ENCODE results near the gene KIF25.

The KIF25 gene

GRCh38 chr6:168082860-168083513 lies 85.5 kb downstream of the KIF25 start:
- no peak overlapping the region for H3K4me3 ChIP-seq (ENCODE audit: low read length)
- H3K79me2 ChIP-seq (ENCODE audit: control insufficient read depth, insufficient read depth, low read length): no peaks in the 10 kb centered on the region
- H2AK5ac ChIP-seq (ENCODE audit: low read length): no peak overlapping the region
- no peaks in the 10 kb centered on the region for H3K36me3 ChIP-seq (ENCODE audit: control insufficient read depth, insufficient read depth, low read length)
- no peak overlapping the region for H3K9ac ChIP-seq (ENCODE audit: low read length)
- no peak overlapping the region for H2BK5ac ChIP-seq (ENCODE audit: low read length)
- H3K27ac ChIP-seq (ENCODE audit: low read depth, low read length): no peak overlapping the region
- no peaks in the 10 kb centered on the region for H3K79me1 ChIP-seq (ENCODE audit: low read length)
- H3K27me3 ChIP-seq (ENCODE audit: insufficient read depth, low read length, poor library complexity): no peaks in the 10 kb centered on the region
- no CpG with 5 or more reads among the region's 17 CpGs for WGBS (ENCODE audit: extremely low coverage, insufficient coverage, low lambda C conversion rate)
- no peak overlapping the region for H3K56ac ChIP-seq (ENCODE audit: low read length)
- H3K23ac ChIP-seq (ENCODE audit: low read length): no peak overlapping the region
- H3K4me1 ChIP-seq (ENCODE audit: control insufficient read depth, low read depth, low read length): no peaks in the 10 kb centered on the region
- H4K5ac ChIP-seq (ENCODE audit: low read length): no peak overlapping the region
- no peak overlapping the region for H2BK15ac ChIP-seq (replicated peaks; ENCODE audit: low read depth)
- no peak overlapping the region for H3K4me2 ChIP-seq (ENCODE audit: low read length)
- H3K4ac ChIP-seq (ENCODE audit: low read depth, low read length): no peak overlapping the region
- no peak for DNase-seq
- no peak overlapping the region for H4K8ac ChIP-seq (ENCODE audit: low read depth, low read length)
- no peak overlapping the region for H2BK120ac ChIP-seq (ENCODE audit: low read depth, low read length)
- H3K18ac ChIP-seq (ENCODE audit: low read length): no peak overlapping the region

- H2BK15ac ChIP-seq (replicated peaks; ENCODE audit: low read depth): no peak overlapping the region
- H3K79me2 ChIP-seq (ENCODE audit: control insufficient read depth, insufficient read depth, low read length): no peaks in the 10 kb centered on the region
- no peak overlapping the region for H3K9ac ChIP-seq (ENCODE audit: low read length)
- no peak overlapping the region for H3K27ac ChIP-seq (ENCODE audit: low read depth, low read length)
- H4K8ac ChIP-seq (ENCODE audit: low read depth, low read length): no peak overlapping the region
- no peak overlapping the region for H4K5ac ChIP-seq (ENCODE audit: low read length)
- no peaks in the 10 kb centered on the region for H3K4me1 ChIP-seq (ENCODE audit: control insufficient read depth, low read depth, low read length)
- no CpG with 5 or more reads among the region's 5 CpGs for WGBS (ENCODE audit: extremely low coverage, insufficient coverage, low lambda C conversion rate)
- no peak overlapping the region for H3K4me2 ChIP-seq (ENCODE audit: low read length)
- H3K4ac ChIP-seq (ENCODE audit: low read depth, low read length): no peak overlapping the region
- no peak overlapping the region for H3K23ac ChIP-seq (ENCODE audit: low read length)
- no peak overlapping the region for H3K4me3 ChIP-seq (ENCODE audit: low read length)
- H3K56ac ChIP-seq (ENCODE audit: low read length): no peak overlapping the region
- no peak overlapping the region for H2BK5ac ChIP-seq (ENCODE audit: low read length)
- H3K18ac ChIP-seq (ENCODE audit: low read length): no peak overlapping the region
- DNase-seq: no peak
- H3K27me3 ChIP-seq (ENCODE audit: insufficient read depth, low read length, poor library complexity): no peaks in the 10 kb centered on the region
- H3K36me3 ChIP-seq (ENCODE audit: control insufficient read depth, insufficient read depth, low read length): no peaks in the 10 kb centered on the region
- H3K79me1 ChIP-seq (ENCODE audit: low read length): no peaks in the 10 kb centered on the region
- H2AK5ac ChIP-seq (ENCODE audit: low read length): no peak overlapping the region
- no peak overlapping the region for H2BK120ac ChIP-seq (ENCODE audit: low read depth, low read length)
Measured at GRCh38 chr6:168083514-168083885, 86.0 kb downstream of the KIF25 start.

- WGBS (ENCODE audit: extremely low coverage, insufficient coverage, low lambda C conversion rate): no CpG with 5 or more reads among the region's 19 CpGs
Measured at GRCh38 chr6:168084465-168085160, 87.1 kb downstream of the KIF25 start.

GRCh38 chr6:168086066-168086465 lies 88.6 kb downstream of the KIF25 start:
- Histone ChIP-seq H4K5ac (ENCODE audit: low read length) (no peak overlapping the region), H3K18ac (ENCODE audit: low read length) (no peak overlapping the region), H3K79me1 (ENCODE audit: low read length) (no peaks in the 10 kb centered on the region), H3K79me2 (ENCODE audit: control insufficient read depth, insufficient read depth, low read length) (no peaks in the 10 kb centered on the region), H3K27ac (ENCODE audit: low read depth, low read length) (no peak overlapping the region), H3K4ac (ENCODE audit: low read depth, low read length) (no peak overlapping the region), H3K23ac (ENCODE audit: low read length) (no peak overlapping the region), H2BK5ac (ENCODE audit: low read length) (no peak overlapping the region), H3K36me3 (ENCODE audit: control insufficient read depth, insufficient read depth, low read length) (no peaks in the 10 kb centered on the region), H2BK15ac (replicated peaks; ENCODE audit: low read depth) (no peak overlapping the region), H4K8ac (ENCODE audit: low read depth, low read length) (no peak overlapping the region), H3K4me1 (ENCODE audit: control insufficient read depth, low read depth, low read length) (no peaks in the 10 kb centered on the region), H2BK120ac (ENCODE audit: low read depth, low read length) (no peak overlapping the region), H3K27me3 (ENCODE audit: insufficient read depth, low read length, poor library complexity) (no peaks in the 10 kb centered on the region), H3K56ac (ENCODE audit: low read length) (no peak overlapping the region), H3K4me3 (ENCODE audit: low read length) (no peak overlapping the region), H3K9ac (ENCODE audit: low read length) (no peak overlapping the region), H2AK5ac (ENCODE audit: low read length) (no peak overlapping the region), H3K4me2 (ENCODE audit: low read length) (no peak overlapping the region)
- no peak for DNase-seq
- no CpG with 5 or more reads among the region's 10 CpGs for WGBS (ENCODE audit: extremely low coverage, insufficient coverage, low lambda C conversion rate)

More at GRCh38 chr6:168084465-168085160, 87.1 kb downstream of the KIF25 start:
- Histone ChIP-seq H3K27me3 (ENCODE audit: insufficient read depth, low read length, poor library complexity) (no peaks in the 10 kb centered on the region), H3K23ac (ENCODE audit: low read length) (no peak overlapping the region), H2BK5ac (ENCODE audit: low read length) (no peak overlapping the region), H2AK5ac (ENCODE audit: low read length) (no peak overlapping the region), H3K4me1 (ENCODE audit: control insufficient read depth, low read depth, low read length) (no peaks in the 10 kb centered on the region), H3K36me3 (ENCODE audit: control insufficient read depth, insufficient read depth, low read length) (no peaks in the 10 kb centered on the region), H3K4me3 (ENCODE audit: low read length) (no peak overlapping the region), H3K79me2 (ENCODE audit: control insufficient read depth, insufficient read depth, low read length) (no peaks in the 10 kb centered on the region), H3K27ac (ENCODE audit: low read depth, low read length) (no peak overlapping the region), H3K4me2 (ENCODE audit: low read length) (no peak overlapping the region), H3K56ac (ENCODE audit: low read length) (no peak overlapping the region), H2BK15ac (replicated peaks; ENCODE audit: low read depth) (no peak overlapping the region), H4K5ac (ENCODE audit: low read length) (no peak overlapping the region), H2BK120ac (ENCODE audit: low read depth, low read length) (no peak overlapping the region), H3K18ac (ENCODE audit: low read length) (no peak overlapping the region), H3K4ac (ENCODE audit: low read depth, low read length) (no peak overlapping the region), H4K8ac (ENCODE audit: low read depth, low read length) (no peak overlapping the region), H3K79me1 (ENCODE audit: low read length) (no peaks in the 10 kb centered on the region), H3K9ac (ENCODE audit: low read length) (no peak overlapping the region)
- DNase-seq: no peak

GRCh38 chr6:168086616-168087015 lies 89.1 kb downstream of the KIF25 start:
- WGBS (ENCODE audit: extremely low coverage, insufficient coverage, low lambda C conversion rate): no CpG with 5 or more reads among the region's 10 CpGs
- Histone ChIP-seq H4K5ac (ENCODE audit: low read length) (no peak overlapping the region), H3K4me2 (ENCODE audit: low read length) (no peak overlapping the region), H3K27me3 (ENCODE audit: insufficient read depth, low read length, poor library complexity) (no peaks in the 10 kb centered on the region), H3K4me3 (ENCODE audit: low read length) (no peak overlapping the region), H3K18ac (ENCODE audit: low read length) (no peak overlapping the region), H3K9ac (ENCODE audit: low read length) (no peak overlapping the region), H2BK15ac (replicated peaks; ENCODE audit: low read depth) (no peak overlapping the region), H3K27ac (ENCODE audit: low read depth, low read length) (no peak overlapping the region), H3K36me3 (ENCODE audit: control insufficient read depth, insufficient read depth, low read length) (no peaks in the 10 kb centered on the region), H4K8ac (ENCODE audit: low read depth, low read length) (no peak overlapping the region), H2AK5ac (ENCODE audit: low read length) (no peak overlapping the region), H3K79me1 (ENCODE audit: low read length) (no peaks in the 10 kb centered on the region), H3K4ac (ENCODE audit: low read depth, low read length) (no peak overlapping the region), H2BK5ac (ENCODE audit: low read length) (no peak overlapping the region), H3K79me2 (ENCODE audit: control insufficient read depth, insufficient read depth, low read length) (no peaks in the 10 kb centered on the region), H3K56ac (ENCODE audit: low read length) (no peak overlapping the region), H3K4me1 (ENCODE audit: control insufficient read depth, low read depth, low read length) (no peaks in the 10 kb centered on the region), H2BK120ac (ENCODE audit: low read depth, low read length) (no peak overlapping the region), H3K23ac (ENCODE audit: low read length) (no peak overlapping the region)
- DNase-seq: no peak

All from mesendoderm (in vitro differentiated cells).